Stomach (tissue), 9 donors: ENCODE results near the gene S1PR1. TPM values are rescaled to one million over a fixed set of nuclear protein-coding genes. Genes with fewer than 3 reads are reported as not detected.
A peak's percentile ranks its signal among the peaks of the same experiment; 100 is the strongest.

Experiments
- DNase-seq, 2 donors: peaks; one replicate each; pipeline versions ENCODE4 v3.0.0 to v3.0.0-alpha.2; 2013 to 2019
- H3K27ac ChIP-seq, 5 donors: fragments of 200-600 bp in 4 of 5; sonication (generic) in 4 of 5; one replicate each; pipeline ENCODE4 v1.5.1; 2013 to 2019; ENCODE audit warnings: mild to moderate bottlenecking in 1 of 5, moderate library complexity in 1 of 5
- H3K27me3 ChIP-seq, 3 donors: fragments of 200-600 bp; sonication (generic); one replicate each; pipeline ENCODE4 v1.5.1; 2017 to 2019; ENCODE audit warnings: mixed run types in 1 of 3
- H3K36me3 ChIP-seq, 4 donors: fragments of 200-600 bp; sonication (generic); 1 replicate in 3 of 4; 2 replicates in 1 of 4; pipeline ENCODE4 v1.5.1; 2016 to 2019
- H3K4me1 ChIP-seq, 4 donors: fragments of 200-600 bp; sonication (generic); one replicate each; pipeline ENCODE4 v1.5.1; 2016 to 2019
- H3K4me3 ChIP-seq, 4 donors: fragments of 200-600 bp; sonication (generic) in 3 of 4; one replicate each; pipeline ENCODE4 v1.5.1; 2016 to 2019; ENCODE audit warnings: mild to moderate bottlenecking in 1 of 4
- H3K9me3 ChIP-seq, 4 donors: fragments of 200-600 bp; sonication (generic); one replicate each; pipeline ENCODE4 v1.5.1; 2016 to 2019
- EP300 ChIP-seq: sonication (generic); formaldehyde crosslinking; IDR thresholded peaks from one replicate; pipeline ENCODE4 v1.6.1; 2017; ENCODE audit warnings: antibody characterized with exemption
- POLR2A ChIP-seq, 4 donors: fragments of 450-650 bp; IDR thresholded peaks; one replicate each; pipeline ENCODE4 v1.6.1; 2016; ENCODE audit warnings: antibody characterized with exemption in 4 of 4, control low read depth in 2 of 4, mild to moderate bottlenecking in 1 of 4, moderate library complexity in 1 of 4
- POLR2AphosphoS5 ChIP-seq, 3 donors: sonication (generic); formaldehyde crosslinking; IDR thresholded peaks; one replicate each; pipeline ENCODE4 v1.6.1; 2016; ENCODE audit warnings: antibody characterized with exemption in 3 of 3
- WGBS, 5 donors: extraction: QIAGEN DNeasy Blood & Tissue Kit in 3 of 5; methylation state at CpG; one replicate each; pipeline versions ENCODE4 v1.1.5 to v1.1.7; 2013 to 2018; 5-methylcytosine and 5-hydroxymethylcytosine counted together
- intact Hi-C: fragments of 100-400 bp; cut with DNase I; formaldehyde crosslinking; loops from one replicate; pipeline ENCODE4 v1.15.1; 2023; ENCODE audit warnings: low total_unique reads
- polyA plus RNA-seq, 3 donors: library from polyadenylated mRNA; stranded (reverse); fragments of 200-250 nt; gene quantifications; one replicate each; pipeline ENCODE4 v1.2.3, GENCODE V29; 2013
- total RNA-seq, 5 donors: library from RNA; depleted of rRNA; stranded (reverse); fragments of >200 nt; gene quantifications; one replicate each; pipeline versions ENCODE4 v1.1.0 to v1.2.3, GENCODE V29; 2014 to 2016
- TF ChIP-seq, protein P1 (sequence below), 7 experiments: fragments of 450-650 bp in 4 of 7; fragments of 200-600 bp in 3 of 7; sonication (generic) in 3 of 7; IDR thresholded peaks; one replicate each; pipeline ENCODE4 v1.5.1; 2016 to 2019; ENCODE audit warnings: antibody characterized with exemption in 7 of 7, control low read depth in 2 of 7, mild to moderate bottlenecking in 1 of 7
- donor health status: healthy with polysubstance abuse.
- donor health status: Bipolar disorder and iron deficiency.
- donor health status: healthy.

S1PR1 gene
- total and polyA plus RNA-seq, 8 donors: 3.7 to 54.0 (median 10.0) TPM

DNA sequence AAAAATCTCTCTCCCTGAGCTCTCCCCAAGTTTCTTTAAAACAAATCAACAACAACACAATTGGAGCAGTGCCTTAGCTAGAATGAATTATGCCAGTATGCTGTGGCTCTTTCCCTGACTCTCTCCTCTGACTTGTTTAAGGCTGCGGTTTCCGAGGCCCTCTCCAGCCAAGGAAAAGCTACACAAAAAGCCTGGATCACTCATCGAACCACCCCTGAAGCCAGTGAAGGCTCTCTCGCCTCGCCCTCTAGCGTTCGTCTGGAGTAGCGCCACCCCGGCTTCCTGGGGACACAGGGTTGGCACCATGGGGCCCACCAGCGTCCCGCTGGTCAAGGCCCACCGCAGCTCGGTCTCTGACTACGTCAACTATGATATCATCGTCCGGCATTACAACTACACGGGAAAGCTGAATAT is 1.9 kb downstream of the S1PR1 start:
- Histone ChIP-seq H3K27me3 (peaks cover 0 to 34% (median 16%) of the 10 kb centered on the region in 3 donors), H3K4me3 (peak overlapping the region; percentile 54 to 67 (median 60)), H3K9me3 (no peaks in the 10 kb centered on the region), H3K4me1 (peaks cover 14 to 37% (median 34%) of the 10 kb centered on the region in 4 donors), H3K27ac (peak overlapping the region in 4 of 5 donors; percentile 52 to 84 (median 68)), H3K36me3 (no peaks in the 10 kb centered on the region)
- no peak for TF ChIP-seq EP300
- peak in 2 of 3 donors; percentile 40 to 45 for TF ChIP-seq POLR2AphosphoS5 (IDR thresholded peaks at IDR 0.05)
- TF ChIP-seq, protein P1, sequence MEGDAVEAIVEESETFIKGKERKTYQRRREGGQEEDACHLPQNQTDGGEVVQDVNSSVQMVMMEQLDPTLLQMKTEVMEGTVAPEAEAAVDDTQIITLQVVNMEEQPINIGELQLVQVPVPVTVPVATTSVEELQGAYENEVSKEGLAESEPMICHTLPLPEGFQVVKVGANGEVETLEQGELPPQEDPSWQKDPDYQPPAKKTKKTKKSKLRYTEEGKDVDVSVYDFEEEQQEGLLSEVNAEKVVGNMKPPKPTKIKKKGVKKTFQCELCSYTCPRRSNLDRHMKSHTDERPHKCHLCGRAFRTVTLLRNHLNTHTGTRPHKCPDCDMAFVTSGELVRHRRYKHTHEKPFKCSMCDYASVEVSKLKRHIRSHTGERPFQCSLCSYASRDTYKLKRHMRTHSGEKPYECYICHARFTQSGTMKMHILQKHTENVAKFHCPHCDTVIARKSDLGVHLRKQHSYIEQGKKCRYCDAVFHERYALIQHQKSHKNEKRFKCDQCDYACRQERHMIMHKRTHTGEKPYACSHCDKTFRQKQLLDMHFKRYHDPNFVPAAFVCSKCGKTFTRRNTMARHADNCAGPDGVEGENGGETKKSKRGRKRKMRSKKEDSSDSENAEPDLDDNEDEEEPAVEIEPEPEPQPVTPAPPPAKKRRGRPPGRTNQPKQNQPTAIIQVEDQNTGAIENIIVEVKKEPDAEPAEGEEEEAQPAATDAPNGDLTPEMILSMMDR (IDR thresholded peaks at IDR 0.05): peak in 5 of 7 experiments; percentile 79 to 92 (median 88)
- TF ChIP-seq POLR2A (IDR thresholded peaks at IDR 0.05): no peak
- intact Hi-C loops: loop anchor here (10.0 kb wide), 1 partner anchor 324 kb away; no protein-coding TSS in a partner anchor
- WGBS, 5 donors: 0 to 8% (median 5%) methylated on average over 2 to 17 of the region's 17 CpGs
- peak; percentile 84 to 91 for DNase-seq

DNA sequence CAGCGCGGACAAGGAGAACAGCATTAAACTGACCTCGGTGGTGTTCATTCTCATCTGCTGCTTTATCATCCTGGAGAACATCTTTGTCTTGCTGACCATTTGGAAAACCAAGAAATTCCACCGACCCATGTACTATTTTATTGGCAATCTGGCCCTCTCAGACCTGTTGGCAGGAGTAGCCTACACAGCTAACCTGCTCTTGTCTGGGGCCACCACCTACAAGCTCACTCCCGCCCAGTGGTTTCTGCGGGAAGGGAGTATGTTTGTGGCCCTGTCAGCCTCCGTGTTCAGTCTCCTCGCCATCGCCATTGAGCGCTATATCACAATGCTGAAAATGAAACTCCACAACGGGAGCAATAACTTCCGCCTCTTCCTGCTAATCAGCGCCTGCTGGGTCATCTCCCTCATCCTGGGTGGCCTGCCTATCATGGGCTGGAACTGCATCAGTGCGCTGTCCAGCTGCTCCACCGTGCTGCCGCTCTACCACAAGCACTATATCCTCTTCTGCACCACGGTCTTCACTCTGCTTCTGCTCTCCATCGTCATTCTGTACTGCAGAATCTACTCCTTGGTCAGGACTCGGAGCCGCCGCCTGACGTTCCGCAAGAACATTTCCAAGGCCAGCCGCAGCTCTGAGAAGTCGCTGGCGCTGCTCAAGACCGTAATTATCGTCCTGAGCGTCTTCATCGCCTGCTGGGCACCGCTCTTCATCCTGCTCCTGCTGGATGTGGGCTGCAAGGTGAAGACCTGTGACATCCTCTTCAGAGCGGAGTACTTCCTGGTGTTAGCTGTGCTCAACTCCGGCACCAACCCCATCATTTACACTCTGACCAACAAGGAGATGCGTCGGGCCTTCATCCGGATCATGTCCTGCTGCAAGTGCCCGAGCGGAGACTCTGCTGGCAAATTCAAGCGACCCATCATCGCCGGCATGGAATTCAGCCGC is 2.5 kb downstream of the S1PR1 start:
- H3K4me3 ChIP-seq: peak overlapping the region; percentile 54 to 67 (median 60)
- H3K9me3 ChIP-seq: no peaks in the 10 kb centered on the region
- peak in 1 of 2 donors; percentile 24 for DNase-seq
- peak overlapping the region in 4 of 5 donors; percentile 52 to 84 (median 68) for H3K27ac ChIP-seq
- TF ChIP-seq, protein P1 (IDR thresholded peaks at IDR 0.05): peak in 2 of 7 experiments; percentile 1 to 13
- no peak for TF ChIP-seq POLR2AphosphoS5 (IDR thresholded peaks at IDR 0.05)
- no peaks in the 10 kb centered on the region for H3K36me3 ChIP-seq
- peaks cover 0 to 34% (median 16%) of the 10 kb centered on the region in 3 donors for H3K27me3 ChIP-seq
- intact Hi-C loops: loop anchor here (10.0 kb wide), 1 partner anchor 325 kb away; no protein-coding TSS in a partner anchor
- 75 to 86% (median 84%) methylated on average over 39 to 42 of the region's 42 CpGs for WGBS, 5 donors
- H3K4me1 ChIP-seq: peaks cover 14 to 37% (median 34%) of the 10 kb centered on the region in 4 donors

DNA sequence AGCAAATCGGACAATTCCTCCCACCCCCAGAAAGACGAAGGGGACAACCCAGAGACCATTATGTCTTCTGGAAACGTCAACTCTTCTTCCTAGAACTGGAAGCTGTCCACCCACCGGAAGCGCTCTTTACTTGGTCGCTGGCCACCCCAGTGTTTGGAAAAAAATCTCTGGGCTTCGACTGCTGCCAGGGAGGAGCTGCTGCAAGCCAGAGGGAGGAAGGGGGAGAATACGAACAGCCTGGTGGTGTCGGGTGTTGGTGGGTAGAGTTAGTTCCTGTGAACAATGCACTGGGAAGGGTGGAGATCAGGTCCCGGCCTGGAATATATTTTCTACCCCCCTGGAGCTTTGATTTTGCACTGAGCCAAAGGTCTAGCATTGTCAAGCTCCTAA is 3.2 kb downstream of the S1PR1 start:
- H3K27ac ChIP-seq: peak overlapping the region in 4 of 5 donors; percentile 34 to 84 (median 65)
- peaks cover 14 to 37% (median 34%) of the 10 kb centered on the region in 4 donors for H3K4me1 ChIP-seq
- 69 to 80% (median 80%) methylated on average over 10 of the region's 10 CpGs for WGBS, 5 donors
- peak in 1 of 2 donors; percentile 19 for DNase-seq
- no peaks in the 10 kb centered on the region for H3K9me3 ChIP-seq
- H3K4me3 ChIP-seq: peak overlapping the region in 3 of 4 donors; percentile 56 to 67 (median 65)
- intact Hi-C loops: no loop called here
- H3K36me3 ChIP-seq: no peaks in the 10 kb centered on the region
- H3K27me3 ChIP-seq: peaks cover 0 to 34% (median 16%) of the 10 kb centered on the region in 3 donors
- TF ChIP-seq, protein P1 (IDR thresholded peaks at IDR 0.05): no peak

DNA sequence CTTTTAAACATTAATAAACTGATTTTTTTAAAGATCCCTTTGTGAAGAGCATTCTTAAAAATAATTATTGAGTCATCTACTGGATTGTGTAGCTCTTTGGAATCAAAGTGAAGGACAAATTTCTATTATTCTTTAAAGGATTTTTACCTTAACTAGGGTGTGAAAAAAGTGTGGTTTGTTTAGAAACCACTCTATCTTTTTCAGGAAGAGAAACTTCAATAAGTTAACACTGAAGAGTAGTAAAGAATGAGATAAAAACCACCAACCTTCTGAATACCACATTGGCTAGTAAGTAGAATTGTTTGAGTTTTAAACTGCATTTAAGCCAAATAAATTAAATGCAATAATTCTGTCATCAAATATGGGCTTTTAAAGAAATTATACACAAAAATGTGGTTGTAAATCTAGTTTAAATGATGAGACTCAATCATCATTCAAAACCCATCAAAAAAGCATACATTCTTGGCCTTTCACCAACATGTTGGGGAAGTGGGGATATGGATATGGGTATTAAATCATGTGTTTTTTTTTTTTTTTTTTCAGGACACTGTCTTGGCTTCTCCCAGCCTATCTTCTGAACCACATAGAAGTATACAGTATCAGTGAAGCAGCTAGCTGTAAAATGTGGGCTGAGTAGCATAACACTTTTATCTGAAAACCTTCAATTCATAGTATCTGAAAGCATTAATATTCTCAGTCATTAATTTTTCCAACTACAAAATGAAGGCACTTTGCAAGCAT is 4.8 kb downstream of the S1PR1 start:
- H3K4me1 ChIP-seq: peaks cover 7 to 23% (median 22%) of the 10 kb centered on the region in 4 donors
- TF ChIP-seq POLR2AphosphoS5 (IDR thresholded peaks at IDR 0.05) (no peak), POLR2A (IDR thresholded peaks at IDR 0.05) (no peak), EP300 (no peak)
- TF ChIP-seq, protein P1 (IDR thresholded peaks at IDR 0.05): no peak
- peak overlapping the region in 3 of 5 donors; percentile 9 to 84 (median 11) for H3K27ac ChIP-seq
- no peak for DNase-seq
- no peaks in the 10 kb centered on the region for H3K36me3 ChIP-seq
- H3K27me3 ChIP-seq: peaks cover 0 to 20% (median 9%) of the 10 kb centered on the region in 3 donors
- intact Hi-C loops: no loop called here
- H3K9me3 ChIP-seq: no peaks in the 10 kb centered on the region
- no peak overlapping the region for H3K4me3 ChIP-seq
